HL-60 (cell line): ENCODE measurements around the gene EVA1C.
"Not testable (repeated sequence)": the region's sequence is repeated elsewhere in the genome, so short reads cannot be mapped to it uniquely, and the experiment has no call there.

Experiments
- DNase-seq, 2 experiments: peaks; one replicate each; pipeline ENCODE4 v3.0.0-alpha.2; 2010 to 2020; ENCODE audit warnings: low read depth in 1 of 2, low spot score in 1 of 2
- H3K27ac ChIP-seq: fragments of 250-450 bp; sonication (Bioruptor Pico); replicated peaks from 2 replicates; pipeline ENCODE4 v1.5.1; 2020; ENCODE audit warnings: mild to moderate bottlenecking, moderate library complexity
- H3K27me3 ChIP-seq: fragments of 250-450 bp; sonication (Bioruptor Pico); 2 replicates; pipeline ENCODE4 v1.5.1; 2021; ENCODE audit warnings: mild to moderate bottlenecking, moderate library complexity; ENCODE audit not compliant: insufficient read depth, poor library complexity, severe bottlenecking
- H3K4me3 ChIP-seq: replicated peaks from 2 replicates; pipeline ENCODE4 v1.5.1; 2011; ENCODE audit warnings: mild to moderate bottlenecking, control low read depth, low read length; ENCODE audit not compliant: insufficient read depth
- CTCF ChIP-seq: IDR thresholded peaks from one replicate; pipeline ENCODE4 v1.5.1; 2011; ENCODE audit warnings: low read length, control low read depth, inconsistent platforms; ENCODE audit not compliant: insufficient read depth
- GABPA ChIP-seq: IDR thresholded peaks from 2 replicates; pipeline ENCODE4 v1.6.1; 2012; ENCODE audit warnings: low read depth
- POLR2AphosphoS5 ChIP-seq: IDR thresholded peaks from 2 replicates; pipeline ENCODE4 v1.6.1; 2012; ENCODE audit warnings: low read depth
- SPI1 ChIP-seq: IDR thresholded peaks from 2 replicates; pipeline ENCODE4 v1.6.1; 2012; ENCODE audit warnings: low read depth, mild to moderate bottlenecking, borderline replicate concordance
- TF ChIP-seq, protein P1 (sequence below): IDR thresholded peaks from 2 replicates; pipeline ENCODE4 v1.6.1; 2012; ENCODE audit warnings: low read depth; ENCODE audit not compliant: insufficient replicate concordance

EVA1C gene

DNA sequence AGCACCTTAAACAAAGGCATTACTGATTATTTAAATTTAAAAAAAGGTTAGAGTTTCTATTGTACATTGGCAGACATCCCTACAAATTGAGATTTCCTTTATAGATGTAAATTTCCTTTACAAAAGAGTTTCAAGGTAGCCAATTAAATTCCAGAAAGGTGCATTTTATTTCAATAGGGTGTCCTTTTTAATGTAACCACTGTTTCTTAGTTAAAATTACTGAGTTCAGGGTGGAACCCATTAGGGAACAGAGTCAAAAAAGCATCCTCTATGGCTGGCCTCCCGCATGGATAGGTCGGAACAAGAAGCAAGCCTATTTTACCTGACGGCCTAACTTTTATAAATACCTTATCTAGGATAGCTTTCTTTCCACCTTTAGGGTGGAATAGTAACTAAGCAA lies 148.4 kb downstream of the EVA1C start:
- Histone ChIP-seq H3K4me3 (no peak overlapping the region), H3K27me3 (no peaks in the 10 kb centered on the region), H3K27ac (no peak overlapping the region)
- DNase-seq = no peak
- TF ChIP-seq SPI1 = no peak
- no peak for TF ChIP-seq CTCF
- TF ChIP-seq, protein P1, sequence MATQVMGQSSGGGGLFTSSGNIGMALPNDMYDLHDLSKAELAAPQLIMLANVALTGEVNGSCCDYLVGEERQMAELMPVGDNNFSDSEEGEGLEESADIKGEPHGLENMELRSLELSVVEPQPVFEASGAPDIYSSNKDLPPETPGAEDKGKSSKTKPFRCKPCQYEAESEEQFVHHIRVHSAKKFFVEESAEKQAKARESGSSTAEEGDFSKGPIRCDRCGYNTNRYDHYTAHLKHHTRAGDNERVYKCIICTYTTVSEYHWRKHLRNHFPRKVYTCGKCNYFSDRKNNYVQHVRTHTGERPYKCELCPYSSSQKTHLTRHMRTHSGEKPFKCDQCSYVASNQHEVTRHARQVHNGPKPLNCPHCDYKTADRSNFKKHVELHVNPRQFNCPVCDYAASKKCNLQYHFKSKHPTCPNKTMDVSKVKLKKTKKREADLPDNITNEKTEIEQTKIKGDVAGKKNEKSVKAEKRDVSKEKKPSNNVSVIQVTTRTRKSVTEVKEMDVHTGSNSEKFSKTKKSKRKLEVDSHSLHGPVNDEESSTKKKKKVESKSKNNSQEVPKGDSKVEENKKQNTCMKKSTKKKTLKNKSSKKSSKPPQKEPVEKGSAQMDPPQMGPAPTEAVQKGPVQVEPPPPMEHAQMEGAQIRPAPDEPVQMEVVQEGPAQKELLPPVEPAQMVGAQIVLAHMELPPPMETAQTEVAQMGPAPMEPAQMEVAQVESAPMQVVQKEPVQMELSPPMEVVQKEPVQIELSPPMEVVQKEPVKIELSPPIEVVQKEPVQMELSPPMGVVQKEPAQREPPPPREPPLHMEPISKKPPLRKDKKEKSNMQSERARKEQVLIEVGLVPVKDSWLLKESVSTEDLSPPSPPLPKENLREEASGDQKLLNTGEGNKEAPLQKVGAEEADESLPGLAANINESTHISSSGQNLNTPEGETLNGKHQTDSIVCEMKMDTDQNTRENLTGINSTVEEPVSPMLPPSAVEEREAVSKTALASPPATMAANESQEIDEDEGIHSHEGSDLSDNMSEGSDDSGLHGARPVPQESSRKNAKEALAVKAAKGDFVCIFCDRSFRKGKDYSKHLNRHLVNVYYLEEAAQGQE = no peak
- no peak for TF ChIP-seq GABPA
- no peak for TF ChIP-seq POLR2AphosphoS5

GRCh38 chr21:32561476-32561875 lies 149.0 kb downstream of the EVA1C start:
- not testable (repeated sequence) for H3K4me3 ChIP-seq, DNase-seq, H3K27ac ChIP-seq, H3K27me3 ChIP-seq

DNA sequence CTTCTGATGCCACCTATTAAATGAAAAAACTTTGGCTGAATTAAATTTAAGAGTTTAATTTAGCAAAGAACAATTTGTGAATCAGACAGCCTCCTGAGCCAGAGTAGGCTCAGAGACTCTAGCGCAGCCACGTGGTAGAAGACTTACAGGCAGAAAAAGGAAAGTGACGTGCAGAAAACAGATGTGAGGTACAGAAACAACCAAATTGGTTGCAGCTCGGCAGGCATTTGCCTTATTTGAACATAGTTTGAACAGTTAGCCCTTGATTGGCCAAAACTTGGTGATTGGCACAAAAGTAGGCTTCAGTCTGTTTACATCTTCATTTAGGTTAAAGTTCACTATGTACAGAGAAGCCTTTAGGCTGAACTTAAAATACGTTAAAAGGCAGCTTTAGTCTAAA lies 149.9 kb downstream of the EVA1C start:
- no peaks in the 10 kb centered on the region for H3K27me3 ChIP-seq
- H3K27ac ChIP-seq = no peak overlapping the region
- TF ChIP-seq POLR2AphosphoS5 = no peak
- TF ChIP-seq GABPA = no peak
- no peak for TF ChIP-seq CTCF
- no peak for TF ChIP-seq SPI1
- TF ChIP-seq, protein P1 = no peak
- DNase-seq = no peak
- H3K4me3 ChIP-seq = no peak overlapping the region

DNA sequence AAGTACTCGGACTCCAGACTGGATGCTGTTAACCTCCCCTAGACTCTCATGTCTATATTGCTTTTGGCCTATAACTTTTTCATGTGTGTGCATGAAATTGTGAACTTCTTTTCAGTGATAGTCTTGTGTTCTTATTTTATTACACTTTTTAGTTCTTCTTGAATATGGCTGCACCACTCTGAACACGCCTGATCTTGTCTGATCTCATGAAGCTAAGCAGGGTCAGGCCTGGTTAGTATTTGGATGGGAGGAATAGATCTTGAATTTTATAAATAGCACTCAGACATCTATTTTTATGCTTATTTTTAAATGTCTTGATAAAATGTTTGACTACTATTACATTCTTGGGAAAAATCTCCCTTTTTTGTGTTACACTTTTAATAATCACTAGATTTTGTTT lies 150.4 kb downstream of the EVA1C start:
- Histone ChIP-seq H3K27me3 (no peaks in the 10 kb centered on the region), H3K4me3 (no peak overlapping the region), H3K27ac (no peak overlapping the region)
- no peak for DNase-seq
- TF ChIP-seq GABPA (no peak), CTCF (no peak), SPI1 (no peak), POLR2AphosphoS5 (no peak)
- TF ChIP-seq, protein P1 = no peak
